Omental fat pad (tissue), 4 donors: ENCODE results near the gene GPR42. TPM values are rescaled to one million over a fixed set of nuclear protein-coding genes. Genes with fewer than 3 reads are reported as not detected.

ENCODE experiments used
- ATAC-seq: fragments of 150-250 bp; one replicate; pipeline ENCODE4 v1.9.1; 2016; ENCODE audit warnings: mild to moderate bottlenecking, moderate library complexity; ENCODE audit not compliant: low FRiP score
- DNase-seq: peaks from one replicate; pipeline ENCODE4 v3.0.0-alpha.2; 2019; ENCODE audit warnings: low spot score
- CTCF ChIP-seq, 3 donors: fragments of 450-650 bp; IDR thresholded peaks; one replicate each; pipeline ENCODE4 v1.5.1; 2016 to 2017; ENCODE audit warnings: antibody characterized with exemption in 3 of 3, mild to moderate bottlenecking in 3 of 3, moderate library complexity in 2 of 3
- total RNA-seq, 4 donors: library from RNA; depleted of rRNA; stranded (reverse); fragments of >200 nt; gene quantifications; one replicate each; pipeline ENCODE4 v1.1.0, GENCODE V29; 2016

GPR42 gene
- total RNA-seq, result under 1 TPM in 2 of 4 donors, not detected in 2; 0.37 to 0.79 TPM

GRCh38 chr19:35370722-35371121 is at the start of gene GPR42:
TSS of gene GPR42 (plus strand) at chr19:35371068. CDS start at chr19:35371360, 292 bp downstream.
- ATAC-seq, result no peak
- TF ChIP-seq CTCF (IDR thresholded peaks at IDR 0.05), result no peak
- no peak for DNase-seq

- DNase-seq (no peak), ATAC-seq (no peak)
- TF ChIP-seq CTCF (IDR thresholded peaks at IDR 0.05), result no peak
Measured at GRCh38 chr19:35321291-35321690, 49.6 kb upstream of the GPR42 start.

- no peak for TF ChIP-seq CTCF (IDR thresholded peaks at IDR 0.05)
- ATAC-seq (no peak), DNase-seq (no peak)
Measured at GRCh38 chr19:35322014-35322413, 48.9 kb upstream of the GPR42 start.

GRCh38 chr19:35327642-35328041 is 43.2 kb upstream of the GPR42 start:
- DNase-seq (no peak), ATAC-seq (no peak)
- TF ChIP-seq CTCF (IDR thresholded peaks at IDR 0.05), result no peak

GRCh38 chr19:35328851-35329285 is 42.0 kb upstream of the GPR42 start, which contains the start of gene CD22:
TSS of gene CD22 (plus strand) at chr19:35329187. CDS start at chr19:35332041, 2,854 bp downstream.
- DNase-seq (no peak), ATAC-seq (no peak)
- no peak for TF ChIP-seq CTCF (IDR thresholded peaks at IDR 0.05)

- DNase-seq (no peak), ATAC-seq (no peak)
- TF ChIP-seq CTCF (IDR thresholded peaks at IDR 0.05), result no peak
Measured at GRCh38 chr19:35329323-35329722, 41.5 kb upstream of the GPR42 start.

GRCh38 chr19:35330475-35330874 is 40.4 kb upstream of the GPR42 start:
- no peak for ATAC-seq
- no peak for TF ChIP-seq CTCF (IDR thresholded peaks at IDR 0.05)
- DNase-seq, result no peak
